K562 (cell line): ENCODE measurements around the gene DARS2. TPM values are rescaled to one million over a fixed set of nuclear protein-coding genes. Genes with fewer than 3 reads are reported as not detected.
A peak's percentile ranks its signal among the peaks of the same experiment; 100 is the strongest.

ENCODE experiments used
- ATAC-seq: fragments of 200-7000 bp; cut with Tn5 transposase; 3 replicates; pipeline ENCODE4 v1.9.1; 2020; ENCODE audit warnings: moderate library complexity
- BruUV-seq: library from RNA; stranded (reverse); fragments of 400-500 nt; replicated peaks from 2 replicates; lab custom pipeline; 2021; lab: Mats Ljungman, UMichigan
- CTCF ChIA-PET: fragments of 300-600 bp; formaldehyde crosslinking; extraction: SDS; loops from one replicate; lab custom pipeline; 2021; ENCODE audit warnings: low intra/inter-chr PET ratio; lab: Yijun Ruan, JAX
- POLR2A ChIA-PET: fragments of 300-600, 350-650 bp; sonication (Branson Sonifier 250); formaldehyde crosslinking; extraction: SDS; loops from one replicate; lab custom pipeline; 2021; ENCODE audit warnings: antibody characterized with exemption, inconsistent platforms; lab: Yijun Ruan, JAX
- DNase-seq, 4 experiments: peaks; one replicate each; pipeline versions ENCODE4 v3.0.0 to v3.0.0-alpha.2; 2011 to 2018; ENCODE audit warnings: low spot score in 3 of 4, mixed read lengths in 3 of 4; ENCODE audit errors: extremely low read depth in 1 of 4
- FAIRE-seq: peaks from 2 replicates; lab custom pipeline; 2011; peaks lifted over from hg19 to GRCh38; lab: Jason Lieb, UNC
- H2AFZ ChIP-seq: 2 replicates; pipeline ENCODE4 v1.6.0; 2011; ENCODE audit warnings: low read depth, low read length, control low read depth, inconsistent platforms
- H3K27ac ChIP-seq: fragments of 200-600 bp; 3 replicates; pipeline ENCODE4 v1.8.0; 2011; ENCODE audit warnings: low read depth, mild to moderate bottlenecking, control low read depth, inconsistent platforms, low read length, moderate library complexity, mixed read lengths; ENCODE audit errors: extremely low read depth
- H3K27me3 ChIP-seq, 2 experiments: fragments of 300-600 bp in 1 of 2; 2 replicates in 1 of 2; 3 replicates in 1 of 2; pipeline versions ENCODE4 v1.6.0 to v1.8.0; 2011; ENCODE audit warnings: inconsistent platforms in 2 of 2, low read length in 2 of 2, mild to moderate bottlenecking in 1 of 2, mixed read lengths in 1 of 2, moderate library complexity in 1 of 2; ENCODE audit not compliant: control insufficient read depth in 2 of 2, insufficient read depth in 2 of 2
- H3K36me3 ChIP-seq: fragments of 300-600 bp; 3 replicates; pipeline ENCODE4 v1.8.0; 2011; ENCODE audit warnings: mild to moderate bottlenecking, low read length, inconsistent platforms; ENCODE audit not compliant: control insufficient read depth, insufficient read depth
- H3K4me1 ChIP-seq, 2 experiments: fragments of 200-600 bp in 1 of 2; replicated peaks in 1 of 2; 2 replicates in 1 of 2; 3 replicates in 1 of 2; pipeline versions ENCODE4 v1.5.1 to v1.8.0; 2011; ENCODE audit warnings: inconsistent platforms in 2 of 2, low read length in 2 of 2, mild to moderate bottlenecking in 1 of 2, mixed read lengths in 1 of 2, moderate library complexity in 1 of 2; ENCODE audit not compliant: control insufficient read depth in 2 of 2, insufficient read depth in 2 of 2
- H3K4me2 ChIP-seq: 2 replicates; pipeline ENCODE4 v1.6.1; 2011; ENCODE audit warnings: low read length, control low read depth, inconsistent platforms, mixed read lengths; ENCODE audit not compliant: insufficient read depth
- H3K4me3 ChIP-seq: fragments of 200-600 bp; sonication (generic), shearing (Covaris generic); 2 replicates; pipeline ENCODE4 v1.5.1; 2016; ENCODE audit warnings: control low read depth, inconsistent platforms
- H3K79me2 ChIP-seq: fragments of 200-600 bp; 3 replicates; pipeline ENCODE4 v1.8.0; 2011; ENCODE audit warnings: low read length, inconsistent platforms; ENCODE audit not compliant: control insufficient read depth, insufficient read depth
- H3K9ac ChIP-seq, 2 experiments: 2 replicates each; pipeline versions ENCODE4 v1.6.0 to v1.6.1; 2011; ENCODE audit warnings: low read depth in 2 of 2, low read length in 2 of 2, control low read depth in 1 of 2, inconsistent platforms in 1 of 2, mild to moderate bottlenecking in 1 of 2, mixed read lengths in 1 of 2; ENCODE audit not compliant: insufficient read depth in 1 of 2
- H3K9me1 ChIP-seq: one replicate; pipeline ENCODE4 v1.6.0; 2011; ENCODE audit warnings: inconsistent platforms, mild to moderate bottlenecking, low read length, moderate library complexity; ENCODE audit not compliant: control insufficient read depth, insufficient read depth
- H3K9me3 ChIP-seq: replicated peaks from 2 replicates; pipeline ENCODE4 v1.5.1; 2011; ENCODE audit warnings: low read depth, low read length, inconsistent platforms; ENCODE audit not compliant: control insufficient read depth, insufficient read depth
- H4K20me1 ChIP-seq: replicated peaks from 2 replicates; pipeline ENCODE4 v1.6.1; 2011; ENCODE audit warnings: low read length, inconsistent platforms, mixed read lengths; ENCODE audit not compliant: control insufficient read depth, insufficient read depth
- E2F3 ChIP-seq: fragments of 250-450 bp; sonication (Bioruptor Pico); IDR thresholded peaks from 2 replicates; pipeline ENCODE4 v1.4.0; 2020; ENCODE audit warnings: mild to moderate bottlenecking
- NCOA2 ChIP-seq, 2 experiments: fragments of 450-650 bp; IDR thresholded peaks; 2 replicates each; pipeline ENCODE4 v1.6.1; 2018; ENCODE audit warnings: mild to moderate bottlenecking in 2 of 2, moderate library complexity in 1 of 2; ENCODE audit not compliant: partially characterized antibody in 2 of 2
- NCOA6 ChIP-seq: fragments of 450-650 bp; IDR thresholded peaks from 2 replicates; pipeline ENCODE4 v1.6.1; 2017; ENCODE audit warnings: mild to moderate bottlenecking
- RFX7 ChIP-seq: fragments of 250-450 bp; sonication (Bioruptor Pico); IDR thresholded peaks from 2 replicates; pipeline ENCODE4 v1.5.1; 2021; ENCODE audit warnings: mild to moderate bottlenecking
- RNF2 ChIP-seq: sonication (generic); IDR thresholded peaks from 2 replicates; pipeline ENCODE4 v1.6.1; 2016
- ZC3H8 ChIP-seq: fragments of 450-650 bp; IDR thresholded peaks from 2 replicates; pipeline ENCODE4 v1.6.1; 2017
- ZNF274 ChIP-seq: IDR thresholded peaks from 2 replicates; pipeline ENCODE4 v1.6.1; 2011; ENCODE audit warnings: low read depth, mild to moderate bottlenecking, low read length, moderate library complexity, borderline replicate concordance
- ZNF79 ChIP-seq: fragments of 250-450 bp; sonication (Bioruptor Pico); IDR thresholded peaks from 2 replicates; pipeline ENCODE4 v1.4.0; 2020; ENCODE audit warnings: low read depth, mild to moderate bottlenecking, moderate library complexity
- WGBS: fragments of 100-300 bp; shearing (Covaris generic); methylation state at CpG from one replicate; pipeline ENCODE4 v1.1.6; 2016; ENCODE audit warnings: low coverage, mixed read lengths; ENCODE audit not compliant: insufficient coverage; ENCODE audit errors: missing lambda C conversion rate; 5-methylcytosine and 5-hydroxymethylcytosine counted together
- in situ Hi-C: fragments of 300-500 bp; cut with MboI; formaldehyde crosslinking; loops from 4 replicates; pipeline ENCODE4 v1.15.0; 2018; ENCODE audit warnings: inconsistent platforms, mixed read lengths
- intact Hi-C: fragments of 100-400 bp; cut with micrococcal nuclease; formaldehyde crosslinking; loops from 2 replicates; pipeline ENCODE4 v1.14.2; 2022
- polyA plus RNA-seq, 8 experiments: library from polyadenylated mRNA; depleted of rRNA in 4 of 8; stranded (reverse) in 5 of 8; unstranded in 3 of 8; fragments of >200 nt; fragmentation: Nextera tagmentation in 2 of 8; fragmentation: Illumina TruSeq in 1 of 8; extraction: Ambion mirVana in 2 of 8; extraction: Trizol in 1 of 8; gene quantifications; 2 replicates each; pipeline versions ENCODE4 v1.2.1 to v1.2.3, GENCODE V29; 2011 to 2014; ENCODE audit warnings: inconsistent platforms in 1 of 8, missing spikeins in 1 of 8
- total RNA-seq, 7 experiments: library from RNA; depleted of rRNA in 6 of 7; stranded (reverse); fragments of >200 nt in 6 of 7; fragmentation: Illumina TruSeq in 2 of 7; extraction: Trizol in 2 of 7; gene quantifications; 2 replicates each; pipeline versions ENCODE4 v1.2.1 to v1.2.3, GENCODE V29; 2011 to 2021; ENCODE audit warnings: low replicate concordance in 1 of 7
- TF ChIP-seq, protein P1 (sequence below): fragments of 250-450 bp; sonication (Bioruptor Pico); IDR thresholded peaks from 2 replicates; pipeline ENCODE4 v1.4.0; 2020
- TF ChIP-seq, protein P2 (sequence below): fragments of 450-650 bp; IDR thresholded peaks from 2 replicates; pipeline ENCODE4 v1.6.1; 2016; ENCODE audit warnings: mild to moderate bottlenecking
- TF ChIP-seq, protein P3 (sequence below): sonication (generic); formaldehyde crosslinking; IDR thresholded peaks from 2 replicates; pipeline ENCODE4 v1.8.0; 2022; ENCODE audit warnings: mild to moderate bottlenecking, missing genetic modification reagents
- TF ChIP-seq, protein P4 (sequence below), 2 experiments: fragments of 450-650 bp in 1 of 2; sonication (generic) in 1 of 2; formaldehyde crosslinking in 1 of 2; IDR thresholded peaks in 1 of 2; conservative IDR thresholded peaks in 1 of 2; 2 replicates each; pipeline versions ENCODE4 v1.6.1 to v1.8.1; 2016 to 2023; ENCODE audit warnings: mild to moderate bottlenecking in 2 of 2, moderate library complexity in 2 of 2, inconsistent platforms in 1 of 2, missing genetic modification reagents in 1 of 2

Gene DARS2
- total and polyA plus RNA-seq, 9 of the 15 experiments (the other 6 are each of a cell fraction or from before 2014, with no cell fraction given) = 36.4 to 96.7 (median 68.6) TPM

DNA sequence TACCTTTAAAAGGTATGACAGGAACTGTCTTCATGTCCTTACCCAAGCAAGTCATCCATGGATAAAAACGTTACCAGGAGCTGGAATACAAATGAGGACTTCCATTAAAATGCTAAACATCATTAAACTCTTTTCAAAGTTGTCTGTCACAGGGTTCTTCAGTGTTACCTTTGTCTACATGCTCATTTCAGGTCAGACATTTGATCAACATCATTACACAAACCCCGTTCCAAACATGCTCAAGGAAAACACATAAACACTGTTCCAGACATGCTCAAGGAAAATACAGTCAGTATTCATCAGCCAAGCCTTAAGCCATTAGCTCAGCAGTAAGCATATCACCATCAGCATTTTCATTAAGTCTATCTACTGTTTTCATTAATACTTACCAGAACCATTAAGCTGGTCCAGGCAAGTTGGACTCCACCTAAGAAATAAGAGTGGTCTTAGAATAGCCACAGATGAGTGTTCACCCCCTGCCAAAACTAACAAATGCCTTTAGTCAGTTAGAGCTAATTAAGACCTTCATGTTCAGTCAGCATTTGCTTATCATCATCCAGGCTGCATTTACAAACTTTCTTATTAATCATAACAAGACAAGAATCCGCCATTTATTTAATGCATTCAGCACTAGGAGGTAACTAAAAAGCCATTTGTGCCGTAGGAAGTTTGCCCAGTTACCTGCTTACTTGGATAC is 41.1 kb downstream of the DARS2 start:
- no TSS peak for BruUV-seq
- no peak for FAIRE-seq
- in situ Hi-C loops (no loop called here), intact Hi-C loops (loop anchor here (5.0 kb wide), 1 partner anchor 388 kb away; the partner anchor contains the start of gene PRDX6)
- ATAC-seq = no peak
- peak overlapping the region; percentile 19 to 97; a peak in 3 of 4 replicates for H3K9ac ChIP-seq
- CTCF ChIA-PET = no interaction called here
- H3K27ac ChIP-seq = peak overlapping the region; percentile 95
- POLR2A ChIA-PET = interaction anchor here (0.7 to 9.7 kb wide), 10 partner anchors 12 to 1037 kb away, joined by 3 to 183 read pairs (median 7); partner anchors contain the start of genes CENPL and DARS2
- H3K27me3 ChIP-seq = no peaks in the 10 kb centered on the region; a peak in 1 of 5 replicates
- H3K36me3 ChIP-seq = peaks cover 58% of the 10 kb centered on the region
- peaks cover 67% of the 10 kb centered on the region for H3K79me2 ChIP-seq
- 0% methylated on average over 4 of the region's 4 CpGs for WGBS
- no peaks in the 10 kb centered on the region for H3K9me3 ChIP-seq
- peak overlapping the region; percentile 100 for H3K4me2 ChIP-seq
- H4K20me1 ChIP-seq = peaks cover 47% of the 10 kb centered on the region
- peaks cover 2% of the 10 kb centered on the region for H3K9me1 ChIP-seq
- H3K4me3 ChIP-seq = peak overlapping the region; percentile 86
- peaks cover 8 to 24% of the 10 kb centered on the region in 2 experiments for H3K4me1 ChIP-seq
- DNase-seq = peak in 1 of 4 experiments; percentile 36
- H2AFZ ChIP-seq = no peak overlapping the region
- TF ChIP-seq, protein P1, sequence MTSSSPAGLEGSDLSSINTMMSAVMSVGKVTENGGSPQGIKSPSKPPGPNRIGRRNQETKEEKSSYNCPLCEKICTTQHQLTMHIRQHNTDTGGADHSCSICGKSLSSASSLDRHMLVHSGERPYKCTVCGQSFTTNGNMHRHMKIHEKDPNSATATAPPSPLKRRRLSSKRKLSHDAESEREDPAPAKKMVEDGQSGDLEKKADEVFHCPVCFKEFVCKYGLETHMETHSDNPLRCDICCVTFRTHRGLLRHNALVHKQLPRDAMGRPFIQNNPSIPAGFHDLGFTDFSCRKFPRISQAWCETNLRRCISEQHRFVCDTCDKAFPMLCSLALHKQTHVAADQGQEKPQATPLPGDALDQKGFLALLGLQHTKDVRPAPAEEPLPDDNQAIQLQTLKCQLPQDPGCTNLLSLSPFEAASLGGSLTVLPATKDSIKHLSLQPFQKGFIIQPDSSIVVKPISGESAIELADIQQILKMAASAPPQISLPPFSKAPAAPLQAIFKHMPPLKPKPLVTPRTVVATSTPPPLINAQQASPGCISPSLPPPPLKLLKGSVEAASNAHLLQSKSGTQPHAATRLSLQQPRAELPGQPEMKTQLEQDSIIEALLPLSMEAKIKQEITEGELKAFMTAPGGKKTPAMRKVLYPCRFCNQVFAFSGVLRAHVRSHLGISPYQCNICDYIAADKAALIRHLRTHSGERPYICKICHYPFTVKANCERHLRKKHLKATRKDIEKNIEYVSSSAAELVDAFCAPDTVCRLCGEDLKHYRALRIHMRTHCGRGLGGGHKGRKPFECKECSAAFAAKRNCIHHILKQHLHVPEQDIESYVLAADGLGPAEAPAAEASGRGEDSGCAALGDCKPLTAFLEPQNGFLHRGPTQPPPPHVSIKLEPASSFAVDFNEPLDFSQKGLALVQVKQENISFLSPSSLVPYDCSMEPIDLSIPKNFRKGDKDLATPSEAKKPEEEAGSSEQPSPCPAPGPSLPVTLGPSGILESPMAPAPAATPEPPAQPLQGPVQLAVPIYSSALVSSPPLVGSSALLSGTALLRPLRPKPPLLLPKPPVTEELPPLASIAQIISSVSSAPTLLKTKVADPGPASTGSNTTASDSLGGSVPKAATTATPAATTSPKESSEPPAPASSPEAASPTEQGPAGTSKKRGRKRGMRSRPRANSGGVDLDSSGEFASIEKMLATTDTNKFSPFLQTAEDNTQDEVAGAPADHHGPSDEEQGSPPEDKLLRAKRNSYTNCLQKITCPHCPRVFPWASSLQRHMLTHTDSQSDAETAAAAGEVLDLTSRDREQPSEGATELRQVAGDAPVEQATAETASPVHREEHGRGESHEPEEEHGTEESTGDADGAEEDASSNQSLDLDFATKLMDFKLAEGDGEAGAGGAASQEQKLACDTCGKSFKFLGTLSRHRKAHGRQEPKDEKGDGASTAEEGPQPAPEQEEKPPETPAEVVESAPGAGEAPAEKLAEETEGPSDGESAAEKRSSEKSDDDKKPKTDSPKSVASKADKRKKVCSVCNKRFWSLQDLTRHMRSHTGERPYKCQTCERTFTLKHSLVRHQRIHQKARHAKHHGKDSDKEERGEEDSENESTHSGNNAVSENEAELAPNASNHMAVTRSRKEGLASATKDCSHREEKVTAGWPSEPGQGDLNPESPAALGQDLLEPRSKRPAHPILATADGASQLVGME (CRISPR knock-in tag) = no peak
- no peak for TF ChIP-seq ZNF274
- no peak for TF ChIP-seq RFX7 (CRISPR knock-in tag)
- no peak for TF ChIP-seq ZNF79 (CRISPR knock-in tag)
- TF ChIP-seq, protein P2, sequence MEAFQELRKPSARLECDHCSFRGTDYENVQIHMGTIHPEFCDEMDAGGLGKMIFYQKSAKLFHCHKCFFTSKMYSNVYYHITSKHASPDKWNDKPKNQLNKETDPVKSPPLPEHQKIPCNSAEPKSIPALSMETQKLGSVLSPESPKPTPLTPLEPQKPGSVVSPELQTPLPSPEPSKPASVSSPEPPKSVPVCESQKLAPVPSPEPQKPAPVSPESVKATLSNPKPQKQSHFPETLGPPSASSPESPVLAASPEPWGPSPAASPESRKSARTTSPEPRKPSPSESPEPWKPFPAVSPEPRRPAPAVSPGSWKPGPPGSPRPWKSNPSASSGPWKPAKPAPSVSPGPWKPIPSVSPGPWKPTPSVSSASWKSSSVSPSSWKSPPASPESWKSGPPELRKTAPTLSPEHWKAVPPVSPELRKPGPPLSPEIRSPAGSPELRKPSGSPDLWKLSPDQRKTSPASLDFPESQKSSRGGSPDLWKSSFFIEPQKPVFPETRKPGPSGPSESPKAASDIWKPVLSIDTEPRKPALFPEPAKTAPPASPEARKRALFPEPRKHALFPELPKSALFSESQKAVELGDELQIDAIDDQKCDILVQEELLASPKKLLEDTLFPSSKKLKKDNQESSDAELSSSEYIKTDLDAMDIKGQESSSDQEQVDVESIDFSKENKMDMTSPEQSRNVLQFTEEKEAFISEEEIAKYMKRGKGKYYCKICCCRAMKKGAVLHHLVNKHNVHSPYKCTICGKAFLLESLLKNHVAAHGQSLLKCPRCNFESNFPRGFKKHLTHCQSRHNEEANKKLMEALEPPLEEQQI = no peak
- no peak for TF ChIP-seq ZC3H8
- TF ChIP-seq, protein P3, sequence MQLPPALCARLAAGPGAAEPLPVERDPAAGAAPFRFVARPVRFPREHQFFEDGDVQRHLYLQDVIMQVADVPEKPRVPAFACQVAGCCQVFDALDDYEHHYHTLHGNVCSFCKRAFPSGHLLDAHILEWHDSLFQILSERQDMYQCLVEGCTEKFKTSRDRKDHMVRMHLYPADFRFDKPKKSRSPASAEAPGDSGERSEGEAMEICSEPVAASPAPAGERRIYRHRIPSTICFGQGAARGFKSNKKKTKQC (CRISPR knock-in tag) = no peak
- TF ChIP-seq E2F3 (CRISPR knock-in tag) = no peak
- TF ChIP-seq, protein P4, sequence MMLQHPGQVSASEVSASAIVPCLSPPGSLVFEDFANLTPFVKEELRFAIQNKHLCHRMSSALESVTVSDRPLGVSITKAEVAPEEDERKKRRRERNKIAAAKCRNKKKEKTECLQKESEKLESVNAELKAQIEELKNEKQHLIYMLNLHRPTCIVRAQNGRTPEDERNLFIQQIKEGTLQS (IDR thresholded peaks at IDR 0.05) = no peak
- TF ChIP-seq, protein P4 (CRISPR knock-in tag; conservative IDR thresholded peaks at IDR 0.05) = no peak; the same call in 1 of the 2 replicates
- no peak for TF ChIP-seq NCOA6
- TF ChIP-seq RNF2 = no peak
- TF ChIP-seq NCOA2 (IDR thresholded peaks at IDR 0.05; ENCODE audit: partially characterized antibody in 2 of 2) = no peak
